Activated B cell treated with CpG ODN at 0.5 μM for 24 hours (primary cell): Measurements from ENCODE around the gene TMEM119. TPM values are rescaled to one million over a fixed set of nuclear protein-coding genes. Genes with fewer than 3 reads are reported as not detected.

Experiments
- ATAC-seq: fragments of 200-7000 bp; cut with Tn5 transposase; one replicate; pipeline ENCODE4 v1.10.0; 2021; ENCODE audit warnings: low read depth, mild to moderate bottlenecking, moderate library complexity
- CTCF ChIA-PET: fragments of 350-600 bp; sonication (Branson Sonifier 250); formaldehyde crosslinking; loops from one replicate; lab custom pipeline; 2021; ENCODE audit warnings: antibody characterized with exemption; lab: Charles Lee
- POLR2A ChIA-PET: fragments of 350-600 bp; sonication (Branson Sonifier 250); formaldehyde crosslinking; loops from one replicate; lab custom pipeline; 2021; ENCODE audit warnings: antibody characterized with exemption; lab: Charles Lee
- DNase-seq: peaks from one replicate; pipeline ENCODE4 v3.0.0; 2022
- H3K27ac Mint-ChIP-seq: one replicate; pipeline ENCODE4 v1.8.0; 2020; ENCODE audit warnings: mixed read lengths
- H3K27me3 Mint-ChIP-seq: one replicate; pipeline ENCODE4 v1.8.0; 2021; ENCODE audit warnings: mixed read lengths
- H3K36me3 Mint-ChIP-seq: one replicate; pipeline ENCODE4 v1.8.0; 2021; ENCODE audit warnings: low read depth, mixed read lengths
- H3K4me1 Mint-ChIP-seq: one replicate; pipeline ENCODE4 v1.8.0; 2021; ENCODE audit warnings: mixed read lengths
- H3K4me3 Mint-ChIP-seq: one replicate; pipeline ENCODE4 v1.8.0; 2020; ENCODE audit warnings: mild to moderate bottlenecking, mixed read lengths
- H3K9me3 Mint-ChIP-seq: one replicate; pipeline ENCODE4 v1.8.0; 2020; ENCODE audit warnings: mixed read lengths
- CTCF ChIP-seq: fragments of 200-600 bp; IDR thresholded peaks from one replicate; pipeline ENCODE4 v1.8.0; 2022; ENCODE audit warnings: antibody characterized with exemption, mild to moderate bottlenecking
- intact Hi-C: fragments of 100-400 bp; cut with micrococcal nuclease; formaldehyde crosslinking; loops from one replicate; pipeline ENCODE4 v1.15.1; 2024
- total RNA-seq: library from RNA; stranded (reverse); gene quantifications from 2 replicates; pipeline ENCODE4 v1.2.3, GENCODE V29; 2022

TMEM119 gene
- total RNA-seq, 1 donor from 2014 or later: not detected

GRCh38 chr12:108565146-108565545, 32.7 kb downstream of the TMEM119 start:
- no peak overlapping the region for H3K4me3 Mint-ChIP-seq
- POLR2A ChIA-PET: interaction anchor here (1.5 to 10.6 kb wide), 3 partner anchors 53 to 99 kb away, joined by 11 to 158 read pairs (median 135); partner anchors contain the start of gene SELPLG
- intact Hi-C loops: loop anchor here (10.0 kb wide), 1 partner anchor 1010 kb away; the partner anchor contains the start of genes MMAB and MVK
- TF ChIP-seq CTCF: no peak
- H3K27me3 Mint-ChIP-seq: no peaks in the 10 kb centered on the region
- H3K4me1 Mint-ChIP-seq: peaks cover 76% of the 10 kb centered on the region
- ATAC-seq: no peak
- CTCF ChIA-PET: interaction anchor here (0.8 to 14.5 kb wide), 8 partner anchors 53 to 386 kb away, joined by 3 to 338 read pairs (median 10); partner anchors contain the start of gene SELPLG
- H3K36me3 Mint-ChIP-seq: peaks cover 75% of the 10 kb centered on the region
- DNase-seq: no peak
- peak overlapping the region; percentile 97 for H3K27ac Mint-ChIP-seq
- H3K9me3 Mint-ChIP-seq: no peaks in the 10 kb centered on the region

GRCh38 chr12:108564724-108565123, 33.2 kb downstream of the TMEM119 start:
- no peak for TF ChIP-seq CTCF
- intact Hi-C loops: loop anchor here (5.0 to 10.0 kb wide), 4 partner anchors 588 to 1438 kb away; partner anchors contain the start of genes FAM222A, MMAB and MVK
- ChIA-PET POLR2A (interaction anchor here (1.1 to 10.6 kb wide), 3 partner anchors 53 to 238 kb away, joined by 4 to 158 read pairs (median 135); partner anchors contain the start of gene SELPLG), CTCF (interaction anchor here (0.8 to 14.5 kb wide), 8 partner anchors 53 to 386 kb away, joined by 3 to 338 read pairs (median 4); partner anchors contain the start of gene SELPLG)
- Mint-ChIP-seq H3K4me3 (no peak overlapping the region), H3K27me3 (no peaks in the 10 kb centered on the region), H3K4me1 (peaks cover 76% of the 10 kb centered on the region), H3K36me3 (peaks cover 75% of the 10 kb centered on the region), H3K9me3 (no peaks in the 10 kb centered on the region), H3K27ac (peak overlapping the region; percentile 46)
- no peak for ATAC-seq
- DNase-seq: no peak

GRCh38 chr12:108563804-108564151, 34.1 kb downstream of the TMEM119 start:
- DNase-seq (no peak), ATAC-seq (no peak)
- no peaks in the 10 kb centered on the region for H3K27me3 Mint-ChIP-seq
- peak overlapping the region; percentile 90 for H3K27ac Mint-ChIP-seq
- H3K36me3 Mint-ChIP-seq: peaks cover 70% of the 10 kb centered on the region
- H3K4me3 Mint-ChIP-seq: peak overlapping the region; percentile 100
- TF ChIP-seq CTCF: no peak
- intact Hi-C loops: loop anchor here (1.0 to 10.0 kb wide), 12 partner anchors 55 to 1439 kb away; partner anchors contain the start of genes ALKBH2, FAM222A, MMAB and MVK
- ChIA-PET POLR2A (interaction anchor here (1.1 to 10.6 kb wide), 3 partner anchors 54 to 239 kb away, joined by 4 to 158 read pairs (median 135); partner anchors contain the start of gene SELPLG), CTCF (interaction anchor here (0.6 to 14.5 kb wide), 10 partner anchors 54 to 503 kb away, joined by 3 to 338 read pairs (median 4); partner anchors contain the start of gene SELPLG)
- no peaks in the 10 kb centered on the region for H3K9me3 Mint-ChIP-seq
- H3K4me1 Mint-ChIP-seq: peaks cover 75% of the 10 kb centered on the region

GRCh38 chr12:108563136-108563803, 34.6 kb downstream of the TMEM119 start:
- ChIA-PET POLR2A (interaction anchor here (1.1 to 10.6 kb wide), 14 partner anchors 15 to 530 kb away, joined by 4 to 158 read pairs (median 11); partner anchors contain the start of genes ALKBH2, SELPLG and SSH1), CTCF (interaction anchor here (0.6 to 14.5 kb wide), 14 partner anchors 7 to 387 kb away, joined by 3 to 338 read pairs (median 6); partner anchors contain the start of gene SELPLG)
- DNase-seq (peak; percentile 70), ATAC-seq (peak; percentile 40)
- H3K4me3 Mint-ChIP-seq: peak overlapping the region; percentile 100
- peak overlapping the region; percentile 90 for H3K27ac Mint-ChIP-seq
- intact Hi-C loops: loop anchor here (1.0 to 10.0 kb wide), 12 partner anchors 55 to 1439 kb away; partner anchors contain the start of genes ALKBH2, FAM222A, MMAB and MVK
- peaks cover 73% of the 10 kb centered on the region for H3K4me1 Mint-ChIP-seq
- no peaks in the 10 kb centered on the region for H3K27me3 Mint-ChIP-seq
- peaks cover 67% of the 10 kb centered on the region for H3K36me3 Mint-ChIP-seq
- no peaks in the 10 kb centered on the region for H3K9me3 Mint-ChIP-seq
- no peak for TF ChIP-seq CTCF
